GM18517 (cell line): ENCODE results near the gene TEDC2.
"Not testable (repeated sequence)": the region's sequence is repeated elsewhere in the genome, so short reads cannot be mapped to it uniquely, and the experiment has no call there.

Source experiments
- ATAC-seq: cut with Tn5 transposase; IDR thresholded peaks from one replicate; pipeline ENCODE4 v1.9.1; 2021; ENCODE audit warnings: mild to moderate bottlenecking, moderate library complexity; ENCODE audit not compliant: unreplicated experiment

The TEDC2 gene

DNA sequence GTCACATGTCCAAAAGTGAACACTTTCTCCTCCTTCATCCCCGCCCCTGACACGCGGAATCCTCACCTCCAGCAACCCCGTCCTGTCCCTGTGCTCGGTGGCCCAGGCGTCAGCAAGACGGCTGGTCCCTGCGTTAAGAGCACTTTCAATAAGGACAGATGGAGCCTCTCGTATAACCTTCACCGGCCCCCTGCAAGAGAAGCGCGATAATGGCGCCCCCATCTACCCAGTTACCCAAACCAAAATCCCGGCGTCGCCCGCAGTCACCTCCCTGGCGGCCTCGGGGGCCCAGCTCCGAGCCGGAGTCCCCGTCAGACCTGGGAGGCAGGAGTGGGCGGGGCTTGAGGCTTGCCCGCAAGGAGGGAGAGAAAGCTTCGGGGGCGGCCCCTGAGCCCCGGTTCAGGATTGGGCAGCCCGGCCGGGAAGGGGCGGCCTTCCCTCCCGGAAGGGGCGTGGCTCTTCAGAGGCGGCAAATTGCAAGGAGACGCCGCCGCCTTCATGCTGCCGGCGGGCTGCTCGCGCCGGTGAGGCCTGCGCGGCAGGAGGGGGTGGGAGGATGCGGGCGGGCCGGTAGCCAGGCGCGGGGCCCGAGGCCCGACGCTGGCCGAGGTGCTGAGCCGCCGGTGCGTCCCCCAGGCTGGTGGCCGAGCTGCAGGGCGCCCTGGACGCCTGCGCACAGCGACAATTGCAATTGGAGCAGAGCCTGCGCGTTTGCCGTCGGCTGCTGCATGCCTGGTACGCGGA lies at the start of gene TEDC2:
TEDC2 (plus strand) TSS at position 463 of the 744 bp plus-strand sequence; CDS start at position 499, 36 bp downstream.
- peak; percentile 89 for ATAC-seq

GRCh38 chr16:2415085-2415484 lies 44.8 kb upstream of the TEDC2 start:
- ATAC-seq, result no peak

GRCh38 chr16:2420035-2420434 lies 39.9 kb upstream of the TEDC2 start:
- no peak for ATAC-seq

DNA sequence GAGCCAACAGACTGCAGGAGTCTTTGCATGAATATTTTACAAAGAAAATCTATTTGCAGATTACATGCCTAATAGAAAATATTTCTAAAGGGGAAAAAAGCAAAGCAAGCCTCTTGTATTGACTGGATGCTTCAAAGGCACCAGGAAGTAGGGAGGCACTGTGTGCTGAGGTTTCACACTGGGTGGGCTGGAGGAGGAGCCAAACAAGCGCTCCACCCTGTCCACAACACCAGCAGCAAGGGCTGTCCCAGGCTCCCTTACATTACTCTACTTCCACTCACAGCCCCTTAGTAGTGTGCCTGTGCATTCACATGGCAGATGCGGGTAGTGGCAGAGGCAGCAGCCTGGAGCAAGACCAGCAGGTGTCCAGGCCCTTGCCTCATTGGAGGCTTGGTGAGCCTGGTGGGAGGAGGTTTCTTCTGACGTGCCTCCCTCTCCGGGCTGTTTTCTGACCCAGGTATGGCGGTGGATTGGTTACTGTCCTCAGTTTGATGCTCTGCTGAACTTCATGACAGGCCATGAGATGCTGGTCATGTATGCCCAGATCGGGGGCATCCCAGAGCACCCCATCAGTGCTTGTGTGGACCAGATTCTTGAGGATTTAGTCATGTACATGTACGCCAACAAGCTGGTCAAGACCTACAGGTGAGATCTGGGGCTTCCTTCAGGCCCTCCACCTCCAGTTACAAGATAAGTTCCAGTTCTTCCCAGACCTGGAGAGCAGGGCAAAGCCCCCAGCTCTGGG lies 37.6 kb upstream of the TEDC2 start:
- no peak for ATAC-seq

GRCh38 chr16:2424061-2425007 lies 35.6 kb upstream of the TEDC2 start:
- ATAC-seq, result no peak

DNA sequence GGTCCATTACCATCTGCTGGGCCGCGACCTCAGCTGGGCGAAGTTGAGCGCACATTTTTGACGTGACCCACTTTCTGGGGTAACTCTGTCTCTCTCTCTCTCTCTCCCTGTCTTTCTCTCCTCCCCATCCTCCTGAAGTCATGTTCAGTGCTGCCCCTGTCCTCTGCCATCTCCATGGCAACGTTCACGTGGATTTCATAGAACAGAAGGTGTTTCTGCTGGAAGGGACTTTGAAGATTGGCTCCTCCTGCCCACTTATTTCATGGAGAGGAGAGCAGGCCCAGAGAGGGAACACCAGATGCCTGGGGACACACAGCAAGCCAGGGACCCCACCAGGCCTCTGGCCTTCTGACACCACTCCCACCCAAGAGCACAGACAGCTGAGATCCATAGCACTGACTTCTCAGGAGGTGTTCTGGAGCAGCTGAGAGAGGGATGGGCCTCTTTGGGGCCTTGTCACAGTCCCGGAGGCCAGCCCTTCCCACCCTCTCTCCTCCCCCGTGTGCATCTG lies 34.8 kb upstream of the TEDC2 start:
- no peak for ATAC-seq

DNA sequence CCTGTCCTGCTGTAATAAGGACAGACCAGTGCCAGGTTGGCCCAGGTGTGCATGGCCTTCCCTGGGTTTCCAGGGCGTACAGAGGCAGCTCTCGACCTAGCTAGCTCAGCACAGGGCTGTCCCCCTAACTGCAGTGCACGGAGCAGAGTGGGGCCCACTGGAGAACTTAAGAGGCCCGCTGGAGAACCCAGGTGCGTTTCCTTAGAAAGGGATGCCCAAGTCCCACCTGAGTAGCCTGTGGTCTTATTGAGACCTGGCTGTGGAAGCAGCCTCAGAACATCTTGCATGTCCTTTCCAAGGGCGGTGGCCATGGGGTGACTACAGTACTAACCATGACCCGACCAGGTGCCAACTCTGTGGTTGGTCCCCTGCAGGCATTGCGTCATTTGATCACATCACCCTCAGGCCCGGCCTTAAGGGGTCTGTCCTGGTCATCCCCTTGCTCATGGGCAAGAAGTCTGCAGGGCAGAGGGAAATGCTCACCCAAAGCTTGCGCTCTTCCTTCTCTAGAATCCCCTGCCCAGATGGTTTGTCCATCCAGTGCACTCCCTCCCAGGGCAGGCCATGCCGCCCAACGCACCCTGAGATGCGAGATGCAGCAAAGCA lies 34.0 kb upstream of the TEDC2 start:
- no peak for ATAC-seq

DNA sequence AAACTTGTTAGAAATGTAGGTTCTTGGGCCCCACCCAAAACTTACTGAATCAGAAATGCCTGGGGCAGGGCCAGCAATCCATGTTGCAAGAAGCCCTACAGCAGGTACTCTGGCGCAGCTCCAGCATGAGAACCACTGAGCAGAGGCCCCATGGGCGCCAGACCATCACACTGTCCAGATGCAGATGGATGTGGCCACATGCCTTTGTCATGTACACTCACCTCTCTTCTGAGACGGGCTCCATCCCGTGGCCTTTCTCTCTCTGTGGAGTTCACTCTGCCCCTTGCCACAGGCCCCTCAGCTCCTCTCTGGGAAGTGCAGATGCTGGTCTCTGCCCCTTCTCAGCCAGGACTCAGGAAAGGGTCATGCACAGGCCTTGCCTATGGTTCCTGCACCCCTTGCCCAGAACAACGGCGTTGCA lies 33.0 kb upstream of the TEDC2 start:
- no peak for ATAC-seq

- ATAC-seq, result no peak
These were observed 32.4 kb upstream of the TEDC2 start for GRCh38 chr16:2427526-2427925.

DNA sequence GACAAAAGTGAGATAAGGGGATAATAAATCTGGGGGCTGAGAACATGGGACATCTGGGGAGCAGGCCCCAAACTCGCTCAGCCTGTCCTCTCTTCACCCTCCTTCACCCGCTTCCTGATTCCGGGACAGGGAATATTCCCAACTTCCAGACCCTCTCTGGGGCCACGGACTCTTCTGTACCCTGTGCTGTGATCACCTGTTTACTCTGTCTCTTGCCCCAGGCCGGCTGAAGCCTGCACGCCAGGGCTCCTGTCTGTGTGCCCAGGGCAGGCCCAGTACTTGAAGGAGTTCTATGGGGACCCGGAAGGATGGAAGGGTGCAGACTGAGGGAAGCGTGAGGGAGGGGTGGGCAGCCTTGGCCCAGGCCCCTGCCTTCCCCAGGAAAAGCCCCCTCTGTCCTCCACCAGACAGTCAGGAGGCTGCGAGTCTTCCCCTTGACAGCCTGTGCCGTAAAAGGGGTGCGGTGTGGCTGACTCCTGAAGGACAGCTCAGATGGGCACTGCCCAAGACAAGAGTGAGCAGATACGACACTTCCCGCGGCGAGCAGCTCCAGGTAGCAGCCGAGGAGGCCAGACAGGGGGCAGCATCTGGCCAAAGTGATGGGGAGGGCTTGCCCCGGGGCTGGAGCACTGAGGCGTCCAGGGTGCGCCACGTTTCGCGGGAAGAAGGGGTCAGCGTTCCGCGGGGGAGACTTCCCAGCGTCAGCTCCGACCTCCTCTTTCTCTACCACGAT lies 31.7 kb upstream of the TEDC2 start:
- no peak for ATAC-seq

DNA sequence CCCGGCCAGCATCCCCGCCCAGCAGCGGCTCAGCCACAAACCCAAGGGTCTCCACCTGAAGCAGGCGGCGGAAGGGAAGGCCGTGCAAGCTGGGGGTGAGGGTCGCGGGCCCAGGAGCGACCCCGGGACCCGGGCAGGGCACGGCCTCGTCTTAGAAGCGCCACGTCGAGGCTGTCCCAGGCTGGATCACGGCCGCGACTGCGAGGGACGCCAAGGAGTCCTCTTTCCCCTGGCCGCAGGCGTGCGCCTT lies 31.2 kb upstream of the TEDC2 start:
- peak; percentile 34 for ATAC-seq

DNA sequence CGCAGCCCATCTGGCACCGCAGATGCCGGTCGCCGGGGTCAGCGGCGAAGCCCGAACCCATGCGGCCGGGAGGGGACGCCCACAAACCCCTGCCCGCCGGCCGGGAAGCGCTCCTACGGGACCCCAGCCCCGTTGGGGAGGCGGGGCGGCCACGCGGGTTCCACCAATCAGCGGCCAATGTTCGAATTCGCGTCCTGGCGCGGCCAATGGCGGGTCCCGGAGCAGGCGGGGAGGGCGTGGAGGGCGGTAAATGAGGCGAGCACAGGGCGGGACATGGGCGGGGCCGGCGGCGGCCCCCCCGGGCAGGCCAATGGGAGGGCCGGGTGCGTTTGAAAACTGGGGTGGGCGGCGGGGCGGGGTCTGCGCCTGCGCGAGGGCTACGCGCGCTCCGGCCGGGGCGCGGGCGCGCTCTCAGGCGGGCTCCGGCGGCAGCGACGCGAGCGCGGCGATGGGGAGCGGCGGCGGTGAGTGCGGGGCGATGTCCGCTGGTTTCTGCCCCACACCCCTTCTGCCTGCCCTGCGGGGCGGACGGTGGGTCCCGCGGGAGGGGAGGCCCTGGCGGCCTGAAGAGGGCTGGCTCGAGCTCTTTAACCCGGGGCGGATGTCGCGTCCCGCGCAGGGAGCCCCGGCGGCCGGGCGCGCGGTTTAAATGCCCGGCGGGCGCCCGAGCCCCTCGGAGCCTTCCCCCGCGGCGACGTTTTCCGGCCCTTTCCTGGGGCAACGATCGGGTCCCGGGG lies 30.7 kb upstream of the TEDC2 start, which contains the start of gene CCNF:
CCNF (plus strand) TSS at position 414 of the 737 bp plus-strand sequence; CDS start at position 449, 35 bp downstream.
- peak; percentile 82 for ATAC-seq

- peak; percentile 5 for ATAC-seq
These were observed 29.9 kb upstream of the TEDC2 start for GRCh38 chr16:2429771-2430663.

DNA sequence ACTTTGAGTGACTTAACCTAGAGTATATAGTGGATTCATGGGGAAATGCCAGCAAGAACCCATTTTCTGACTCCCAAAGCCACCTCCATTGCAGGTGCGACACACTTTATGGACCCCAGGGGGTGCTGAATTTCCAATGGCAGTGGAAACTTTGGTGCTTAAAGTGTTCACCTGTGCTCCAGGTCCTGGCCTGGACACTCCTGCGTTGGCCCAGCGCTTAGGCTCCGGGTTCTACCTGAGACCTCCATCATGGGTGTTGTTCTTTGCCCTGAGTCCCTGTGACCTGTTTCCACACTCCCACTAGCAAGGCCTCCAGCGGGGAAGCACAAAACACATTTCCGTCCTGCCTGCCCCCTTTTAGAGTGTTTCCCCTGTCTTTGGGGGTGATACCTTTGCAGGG lies 27.6 kb upstream of the TEDC2 start:
- no peak for ATAC-seq

GRCh38 chr16:2432801-2433505 lies 27.0 kb upstream of the TEDC2 start:
- no peak for ATAC-seq

GRCh38 chr16:2435236-2435635 lies 24.7 kb upstream of the TEDC2 start:
- not testable (repeated sequence) for ATAC-seq

DNA sequence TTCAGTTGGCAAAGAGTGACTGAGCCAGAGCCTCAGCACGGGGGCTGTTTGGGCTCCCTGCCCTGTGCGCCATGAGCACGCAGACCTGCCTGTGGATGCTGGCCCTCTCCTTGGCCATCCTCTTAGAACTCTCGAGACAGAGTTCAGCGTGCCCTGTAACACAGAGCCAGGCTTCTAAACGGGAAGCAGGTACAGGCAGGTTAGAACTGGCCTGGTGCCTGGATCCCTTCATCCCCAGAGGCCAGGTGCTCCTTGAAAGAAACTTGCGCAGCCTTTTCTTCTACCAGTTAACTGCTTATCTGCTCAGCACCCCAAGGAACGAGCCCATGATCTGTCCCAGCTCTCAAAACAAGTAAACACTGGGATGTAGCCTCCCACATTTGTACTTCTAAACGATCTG lies 23.8 kb upstream of the TEDC2 start:
- ATAC-seq, result no peak
